PC-3 (cell line): Measurements from ENCODE around the gene A3GALT2. TPM values are rescaled to one million over a fixed set of nuclear protein-coding genes. Genes with fewer than 3 reads are reported as not detected.
A peak's percentile ranks its signal among the peaks of the same experiment; 100 is the strongest.

Experiments used
- ATAC-seq: fragments of 200-7000 bp; cut with Tn5 transposase; 2 replicates; pipeline ENCODE4 v1.9.1; 2020; ENCODE audit warnings: mild to moderate bottlenecking, moderate library complexity
- BruUV-seq: library from RNA; stranded (reverse); fragments of 400-500 nt; replicated peaks from 2 replicates; lab custom pipeline; 2021; lab: Mats Ljungman, UMichigan
- CTCF ChIA-PET: fragments of 300-600 bp; sonication (Branson Sonifier 250); formaldehyde crosslinking; loops from one replicate; lab custom pipeline; 2022; ENCODE audit warnings: antibody characterized with exemption; lab: Charles Lee
- POLR2A ChIA-PET: fragments of 300-600 bp; sonication (Branson Sonifier 250); formaldehyde crosslinking; loops from one replicate; lab custom pipeline; 2022; ENCODE audit warnings: antibody characterized with exemption; ENCODE audit not compliant: unreplicated experiment; lab: Charles Lee
- DNase-seq: peaks from one replicate; pipeline ENCODE4 v3.0.0-alpha.2; 2015
- H2AFZ ChIP-seq: fragments of 300-600 bp; sonication (generic); 2 replicates; pipeline ENCODE4 v1.6.0; 2016; ENCODE audit warnings: antibody characterized with exemption, low read length
- H3F3A ChIP-seq: fragments of 300-600 bp; sonication (generic); one replicate; pipeline ENCODE4 v1.6.0; 2017; ENCODE audit warnings: antibody characterized with exemption, low read length, control low read depth, mild to moderate bottlenecking; ENCODE audit not compliant: unreplicated experiment
- H3K27ac ChIP-seq: fragments of 300-600 bp; sonication (generic); 2 replicates; pipeline ENCODE4 v1.5.1; 2016; ENCODE audit warnings: mild to moderate bottlenecking, low read length
- H3K27me3 ChIP-seq: fragments of 300-600 bp; sonication (generic); 2 replicates; pipeline ENCODE4 v1.6.1; 2016; ENCODE audit warnings: low read length, mixed read lengths
- H3K36me3 ChIP-seq: fragments of 300-600 bp; sonication (generic); 2 replicates; pipeline ENCODE4 v1.6.1; 2016; ENCODE audit warnings: low read depth, mixed run types, low read length, mixed read lengths
- H3K4me1 ChIP-seq: fragments of 300-600 bp; sonication (generic); 2 replicates; pipeline ENCODE4 v1.5.1; 2016; ENCODE audit warnings: low read length; ENCODE audit not compliant: insufficient read depth
- H3K4me2 ChIP-seq: fragments of 300-600 bp; sonication (generic); 2 replicates; pipeline ENCODE4 v1.6.0; 2016; ENCODE audit warnings: low read length
- H3K4me3 ChIP-seq: fragments of 300-600 bp; sonication (generic); 2 replicates; pipeline ENCODE4 v1.5.1; 2016; ENCODE audit warnings: mild to moderate bottlenecking, low read length, mixed read lengths
- H3K79me2 ChIP-seq: fragments of 300-600 bp; sonication (generic); 2 replicates; pipeline ENCODE4 v1.6.1; 2017; ENCODE audit warnings: low read length, mixed read lengths
- H3K9ac ChIP-seq: fragments of 300-600 bp; sonication (generic); 2 replicates; pipeline ENCODE4 v1.6.0; 2016; ENCODE audit warnings: mild to moderate bottlenecking, low read length
- H3K9me2 ChIP-seq: fragments of 300-600 bp; sonication (generic); replicated peaks from 2 replicates; pipeline ENCODE4 v1.6.1; 2016; ENCODE audit warnings: mixed run types, low read length, mixed read lengths
- H3K9me3 ChIP-seq: fragments of 300-600 bp; sonication (generic); 2 replicates; pipeline ENCODE4 v1.6.1; 2016; ENCODE audit warnings: low read length, mixed read lengths
- H4K20me1 ChIP-seq: fragments of 300-600 bp; sonication (generic); 2 replicates; pipeline ENCODE4 v1.6.1; 2016; ENCODE audit warnings: low read length, mixed read lengths
- CTCF ChIP-seq: fragments of 300-600 bp; sonication (generic); conservative IDR thresholded peaks from 2 replicates; pipeline ENCODE4 v1.5.1; 2017; ENCODE audit warnings: antibody characterized with exemption, low read depth, mild to moderate bottlenecking, low read length
- EZH2 ChIP-seq: fragments of 300-600 bp; sonication (generic); IDR thresholded peaks from one replicate; pipeline ENCODE4 v1.6.1; 2017; ENCODE audit warnings: antibody characterized with exemption, mild to moderate bottlenecking, low read length; ENCODE audit not compliant: unreplicated experiment
- EZH2phosphoT487 ChIP-seq: fragments of 300-600 bp; sonication (generic); IDR thresholded peaks from 2 replicates; pipeline ENCODE4 v1.6.1; 2018; ENCODE audit warnings: mild to moderate bottlenecking, antibody characterized with exemption, low read length, borderline replicate concordance
- intact Hi-C: fragments of 100-400 bp; cut with micrococcal nuclease; formaldehyde crosslinking; loops from 2 replicates; pipeline ENCODE4 v1.9.0; 2023
- total RNA-seq: library from RNA; depleted of rRNA; stranded (reverse); fragments of >200 nt; gene quantifications from 2 replicates; pipeline ENCODE4 v1.2.3, GENCODE V29; 2014

The A3GALT2 gene
- total RNA-seq, 1 experiment from 2014 or later: not detected

- H4K20me1 ChIP-seq: peaks cover 71% of the 10 kb centered on the region
- no peaks in the 10 kb centered on the region for H3K9me2 ChIP-seq
- intact Hi-C loops: no loop called here
- POLR2A ChIA-PET: interaction anchor here (0.6 to 0.7 kb wide), 4 partner anchors 21 to 87 kb away, joined by 3 to 9 read pairs (median 4); no protein-coding TSS in a partner anchor
- H3K4me3 ChIP-seq: peak overlapping the region; percentile 36
- peaks cover 85% of the 10 kb centered on the region for H3K4me1 ChIP-seq
- no peaks in the 10 kb centered on the region for H3K27me3 ChIP-seq
- H3K36me3 ChIP-seq: peaks cover 64% of the 10 kb centered on the region
- ATAC-seq (peak; percentile 69), DNase-seq (peak; percentile 96)
- CTCF ChIA-PET: interaction anchor here (0.9 kb wide), 1 partner anchor 47 kb away, joined by 3 read pairs; no protein-coding TSS in a partner anchor
- BruUV-seq: no TSS peak
- peak overlapping the region; percentile 71 for H3K27ac ChIP-seq
- no peaks in the 10 kb centered on the region for H3F3A ChIP-seq
- peak overlapping the region; percentile 71 for H3K4me2 ChIP-seq
- no peak for TF ChIP-seq EZH2
- no peak for TF ChIP-seq EZH2phosphoT487
- TF ChIP-seq CTCF: no peak
- H3K79me2 ChIP-seq: peaks cover 100% of the 10 kb centered on the region
- no peaks in the 10 kb centered on the region for H3K9me3 ChIP-seq
- no peak overlapping the region for H2AFZ ChIP-seq
- peak overlapping the region; percentile 42 for H3K9ac ChIP-seq
Measured at GRCh38 chr1:33342041-33342723, 21.3 kb upstream of the A3GALT2 start.

DNA sequence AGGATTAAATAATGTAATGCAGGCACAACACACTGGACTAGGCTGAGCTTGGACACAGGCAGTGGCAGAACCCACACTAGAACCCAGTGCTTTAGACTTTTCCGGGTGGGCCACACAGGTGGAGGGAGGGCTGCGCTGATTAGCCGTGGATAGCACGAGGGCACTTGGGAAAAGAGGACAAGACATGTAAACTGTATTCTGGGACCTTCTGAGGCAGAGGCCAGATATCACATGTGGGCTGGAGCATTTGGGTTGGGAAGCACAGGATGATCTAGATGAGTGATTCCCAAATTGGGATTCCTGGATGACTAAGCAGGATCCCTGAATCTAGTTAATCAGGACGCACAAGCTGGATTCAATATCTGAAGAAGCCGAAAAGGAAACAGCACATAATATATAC is 20.3 kb upstream of the A3GALT2 start:
- Histone ChIP-seq H3K27ac (peak overlapping the region; percentile 65), H3K9ac (no peak overlapping the region), H3K4me2 (peak overlapping the region; percentile 71), H3K9me3 (no peaks in the 10 kb centered on the region), H3K36me3 (peaks cover 59% of the 10 kb centered on the region), H3K79me2 (peaks cover 100% of the 10 kb centered on the region), H4K20me1 (peaks cover 76% of the 10 kb centered on the region), H2AFZ (no peak overlapping the region), H3K9me2 (no peaks in the 10 kb centered on the region), H3K27me3 (no peaks in the 10 kb centered on the region), H3K4me1 (peaks cover 84% of the 10 kb centered on the region), H3K4me3 (peak overlapping the region; percentile 36; the same call in 1 of the 2 replicates), H3F3A (no peaks in the 10 kb centered on the region)
- POLR2A ChIA-PET: no interaction called here
- DNase-seq: peak; percentile 33
- no peak for ATAC-seq
- BruUV-seq: no TSS peak
- CTCF ChIA-PET: no interaction called here
- intact Hi-C loops: no loop called here
- TF ChIP-seq CTCF (no peak), EZH2phosphoT487 (no peak), EZH2 (no peak)

DNA sequence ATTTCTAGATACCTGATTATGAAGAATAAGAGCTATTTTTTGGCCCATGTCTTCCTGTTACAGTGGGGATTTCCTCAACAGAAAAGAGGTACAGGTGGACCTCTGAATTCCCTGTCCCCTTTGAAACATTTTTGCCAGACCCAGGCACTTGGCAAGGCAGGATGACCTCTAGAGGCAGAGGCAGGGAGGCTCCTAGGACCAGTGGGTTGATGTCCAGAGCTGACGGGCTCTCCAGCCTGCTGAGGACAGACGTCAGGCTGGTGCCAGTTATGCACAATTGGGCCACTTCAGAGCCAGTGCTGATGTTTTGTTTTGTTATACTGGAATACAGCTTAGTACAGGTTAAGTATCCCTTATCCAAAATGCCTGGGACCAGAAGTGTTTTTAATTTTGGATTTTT is 18.5 kb upstream of the A3GALT2 start:
- Histone ChIP-seq H3K79me2 (peaks cover 98% of the 10 kb centered on the region), H2AFZ (no peak overlapping the region), H3K4me2 (no peak overlapping the region), H3K9me2 (no peaks in the 10 kb centered on the region), H4K20me1 (peaks cover 78% of the 10 kb centered on the region), H3K9ac (no peak overlapping the region), H3K4me3 (no peak overlapping the region), H3K27me3 (no peaks in the 10 kb centered on the region), H3K36me3 (peaks cover 54% of the 10 kb centered on the region), H3K4me1 (peaks cover 66% of the 10 kb centered on the region), H3K9me3 (no peaks in the 10 kb centered on the region), H3F3A (no peaks in the 10 kb centered on the region), H3K27ac (no peak overlapping the region)
- ATAC-seq (no peak), DNase-seq (no peak)
- no peak for TF ChIP-seq EZH2
- TF ChIP-seq CTCF: no peak; the same call in 1 of the 2 replicates
- TF ChIP-seq EZH2phosphoT487: no peak
- intact Hi-C loops: no loop called here
- no TSS peak for BruUV-seq
- CTCF ChIA-PET: no interaction called here
- POLR2A ChIA-PET: no interaction called here
